ENCODE data around the gene COLGALT1.

DNA sequence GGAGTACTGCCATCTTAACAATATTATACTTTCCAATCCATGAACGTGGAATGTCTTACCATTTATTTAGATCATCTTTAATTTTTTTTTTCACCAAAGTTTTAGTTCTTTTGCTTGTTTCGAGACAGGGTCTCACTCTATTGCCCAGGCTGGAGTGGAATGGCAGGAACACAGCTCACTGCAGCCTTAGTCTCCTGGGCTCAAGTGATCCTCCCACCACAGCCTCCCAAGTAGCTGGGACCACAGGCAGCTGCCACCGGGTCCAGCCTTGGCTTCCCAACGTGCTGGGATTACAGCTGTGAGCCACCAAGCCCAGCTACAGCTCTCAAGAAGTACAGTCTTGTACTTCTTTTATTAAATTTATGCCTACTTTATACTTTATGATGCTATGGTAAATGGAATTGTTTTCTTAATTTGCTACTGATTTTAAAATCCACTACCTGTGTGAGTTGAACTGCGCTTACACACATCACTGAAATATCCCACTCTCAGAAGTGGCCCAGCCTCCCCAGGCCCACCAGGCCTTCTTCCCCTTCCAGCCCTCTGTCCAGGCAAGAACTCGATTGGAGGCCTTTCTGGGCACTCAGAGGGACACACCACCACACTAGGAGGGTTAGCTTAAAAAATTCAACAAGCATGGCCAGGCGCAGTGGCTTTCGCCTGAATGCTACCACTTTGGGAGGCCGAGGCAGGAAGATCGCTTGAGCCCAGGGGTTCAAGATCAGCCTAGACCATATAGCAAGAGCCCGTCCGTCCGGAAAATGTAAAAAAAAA is 45.0 kb upstream of the COLGALT1 start:
- no peak for TF ChIP-seq JUN (IDR thresholded peaks at IDR 0.05)
- TF ChIP-seq MAZ (IDR thresholded peaks at IDR 0.05; ENCODE audit: borderline replicate concordance, low read depth, low read length): no peak
- TF ChIP-seq, protein P1, sequence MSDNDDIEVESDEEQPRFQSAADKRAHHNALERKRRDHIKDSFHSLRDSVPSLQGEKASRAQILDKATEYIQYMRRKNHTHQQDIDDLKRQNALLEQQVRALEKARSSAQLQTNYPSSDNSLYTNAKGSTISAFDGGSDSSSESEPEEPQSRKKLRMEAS (IDR thresholded peaks at IDR 0.05): no peak
- TF ChIP-seq, protein P2, sequence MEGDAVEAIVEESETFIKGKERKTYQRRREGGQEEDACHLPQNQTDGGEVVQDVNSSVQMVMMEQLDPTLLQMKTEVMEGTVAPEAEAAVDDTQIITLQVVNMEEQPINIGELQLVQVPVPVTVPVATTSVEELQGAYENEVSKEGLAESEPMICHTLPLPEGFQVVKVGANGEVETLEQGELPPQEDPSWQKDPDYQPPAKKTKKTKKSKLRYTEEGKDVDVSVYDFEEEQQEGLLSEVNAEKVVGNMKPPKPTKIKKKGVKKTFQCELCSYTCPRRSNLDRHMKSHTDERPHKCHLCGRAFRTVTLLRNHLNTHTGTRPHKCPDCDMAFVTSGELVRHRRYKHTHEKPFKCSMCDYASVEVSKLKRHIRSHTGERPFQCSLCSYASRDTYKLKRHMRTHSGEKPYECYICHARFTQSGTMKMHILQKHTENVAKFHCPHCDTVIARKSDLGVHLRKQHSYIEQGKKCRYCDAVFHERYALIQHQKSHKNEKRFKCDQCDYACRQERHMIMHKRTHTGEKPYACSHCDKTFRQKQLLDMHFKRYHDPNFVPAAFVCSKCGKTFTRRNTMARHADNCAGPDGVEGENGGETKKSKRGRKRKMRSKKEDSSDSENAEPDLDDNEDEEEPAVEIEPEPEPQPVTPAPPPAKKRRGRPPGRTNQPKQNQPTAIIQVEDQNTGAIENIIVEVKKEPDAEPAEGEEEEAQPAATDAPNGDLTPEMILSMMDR (IDR thresholded peaks at IDR 0.05): no peak
